ENCODE results near the gene YPEL5. TPM values are rescaled to one million over a fixed set of nuclear protein-coding genes. Genes with fewer than 3 reads are reported as not detected.
"Not testable (repeated sequence)": the region's sequence is repeated elsewhere in the genome, so short reads cannot be mapped to it uniquely, and the experiment has no call there.

YPEL5 gene
- total and polyA plus RNA-seq, 4 experiments from 2014 or later = 81.5 to 240 (median 103) TPM

- Mint-ChIP-seq H3K4me3 (no peak overlapping the region), H3K36me3 (no peaks in the 10 kb centered on the region), H3K9me3 (no peaks in the 10 kb centered on the region), H3K27ac (no peak overlapping the region), H3K27me3 (peaks cover 5 to 6% of the 10 kb centered on the region in 2 donors), H3K4me1 (peaks cover 0 to 16% (median 9%) of the 10 kb centered on the region in 4 donors)
- H3K4me3 ChIP-seq (ENCODE audit: low read length in 2 of 2) = no peak overlapping the region
- intact Hi-C loops (cut with micrococcal nuclease) = no loop called here
- CTCF ChIA-PET (ENCODE audit: partially characterized antibody) = no interaction called here
- POLR2A ChIA-PET (ENCODE audit: partially characterized antibody) = interaction anchor here (1.0 to 1.2 kb wide), 2 partner anchors 9 to 19 kb away, joined by 3 to 6 read pairs; partner anchors contain the start of gene YPEL5
- H3K36me3 ChIP-seq (ENCODE audit: insufficient read depth, low read length) = no peaks in the 10 kb centered on the region
- peaks cover 8% of the 10 kb centered on the region for H3K4me1 ChIP-seq (ENCODE audit: insufficient read depth, low read length)
- H3K27ac ChIP-seq (ENCODE audit: low read depth, low read length) = no peak overlapping the region
- no peak for DNase-seq
- H3K27me3 ChIP-seq (ENCODE audit: insufficient read depth, low read length) = no peaks in the 10 kb centered on the region
- no peaks in the 10 kb centered on the region for H3K9me3 ChIP-seq (ENCODE audit: control insufficient read depth in 1 of 2, low read length in 2 of 2)
These were observed 9.9 kb upstream of the YPEL5 start for GRCh38 chr2:30136764-30137444.

- DNase-seq = peak; percentile 32 to 51 (median 47)
- H3K4me1 ChIP-seq (ENCODE audit: insufficient read depth, low read length) = peaks cover 8% of the 10 kb centered on the region
- intact Hi-C loops (cut with micrococcal nuclease) = no loop called here
- H3K9me3 Mint-ChIP-seq = no peaks in the 10 kb centered on the region
- ChIA-PET CTCF (ENCODE audit: partially characterized antibody) (interaction anchor here (0.7 to 2.8 kb wide), 7 partner anchors 9 to 573 kb away, joined by 3 to 14 read pairs (median 6); partner anchors contain the start of gene YPEL5), POLR2A (ENCODE audit: partially characterized antibody) (interaction anchor here (0.7 kb wide), 1 partner anchor 9 kb away, joined by 3 read pairs; no protein-coding TSS in a partner anchor)
- no peaks in the 10 kb centered on the region for H3K9me3 ChIP-seq (ENCODE audit: control insufficient read depth in 1 of 2, low read length in 2 of 2)
- peak overlapping the region; percentile 25 to 86 (median 57) for H3K27ac Mint-ChIP-seq
- peak overlapping the region in 5 of 8 donors; percentile 6 to 55 (median 37) for H3K4me3 Mint-ChIP-seq
- no peak overlapping the region for H3K4me3 ChIP-seq (ENCODE audit: low read length in 2 of 2)
- H3K27ac ChIP-seq (ENCODE audit: low read depth, low read length) = no peak overlapping the region
- peaks cover 4 to 5% of the 10 kb centered on the region in 2 donors for H3K27me3 Mint-ChIP-seq
- H3K36me3 ChIP-seq (ENCODE audit: insufficient read depth, low read length) = no peaks in the 10 kb centered on the region
- H3K27me3 ChIP-seq (ENCODE audit: insufficient read depth, low read length) = no peaks in the 10 kb centered on the region
- H3K36me3 Mint-ChIP-seq = no peaks in the 10 kb centered on the region
- peaks cover 0 to 27% (median 11%) of the 10 kb centered on the region in 4 donors for H3K4me1 Mint-ChIP-seq
These were observed 7.5 kb upstream of the YPEL5 start for GRCh38 chr2:30139131-30139870.

- Histone ChIP-seq H3K36me3 (ENCODE audit: insufficient read depth, low read length) (no peaks in the 10 kb centered on the region), H3K27ac (ENCODE audit: low read depth, low read length) (no peak overlapping the region), H3K9me3 (ENCODE audit: control insufficient read depth in 1 of 2, low read length in 2 of 2) (no peaks in the 10 kb centered on the region), H3K4me1 (ENCODE audit: insufficient read depth, low read length) (peaks cover 25% of the 10 kb centered on the region), H3K27me3 (ENCODE audit: insufficient read depth, low read length) (no peaks in the 10 kb centered on the region), H3K4me3 (ENCODE audit: low read length in 2 of 2) (no peak overlapping the region)
- Mint-ChIP-seq H3K9me3 (no peaks in the 10 kb centered on the region), H3K36me3 (no peaks in the 10 kb centered on the region), H3K27ac (peak overlapping the region in 5 of 7 donors; percentile 10 to 73 (median 42)), H3K27me3 (peaks cover 1 to 3% of the 10 kb centered on the region in 2 donors), H3K4me3 (no peak overlapping the region), H3K4me1 (peaks cover 8 to 42% (median 22%) of the 10 kb centered on the region in 4 donors)
- POLR2A ChIA-PET (ENCODE audit: partially characterized antibody) = no interaction called here
- DNase-seq = no peak
- CTCF ChIA-PET (ENCODE audit: partially characterized antibody) = interaction anchor here (1.4 to 1.5 kb wide), 2 partner anchors 9 to 23 kb away, joined by 3 to 5 read pairs; no protein-coding TSS in a partner anchor
- intact Hi-C loops (cut with micrococcal nuclease) = loop anchor here (10.0 kb wide), 2 partner anchors 1026 to 1126 kb away; partner anchors contain the start of gene CLIP4
These were observed 5.7 kb upstream of the YPEL5 start for GRCh38 chr2:30141136-30141535.

- no peak overlapping the region for H3K27ac ChIP-seq (ENCODE audit: low read depth, low read length)
- Mint-ChIP-seq H3K4me3 (no peak overlapping the region), H3K9me3 (peaks cover 0 to 2% (median 0%) of the 10 kb centered on the region in 8 donors), H3K27ac (peak overlapping the region; percentile 90 to 100 (median 99)), H3K4me1 (peaks cover 20 to 57% (median 30%) of the 10 kb centered on the region in 4 donors), H3K27me3 (no peaks in the 10 kb centered on the region), H3K36me3 (peaks cover 5 to 18% of the 10 kb centered on the region in 2 donors)
- peaks cover 34% of the 10 kb centered on the region for H3K4me1 ChIP-seq (ENCODE audit: insufficient read depth, low read length)
- no peak for DNase-seq
- H3K9me3 ChIP-seq (ENCODE audit: control insufficient read depth in 1 of 2, low read length in 2 of 2) = no peaks in the 10 kb centered on the region
- H3K36me3 ChIP-seq (ENCODE audit: insufficient read depth, low read length) = no peaks in the 10 kb centered on the region
- CTCF ChIA-PET (ENCODE audit: partially characterized antibody) = interaction anchor here (1.0 to 9.5 kb wide), 3 partner anchors 19 to 568 kb away, joined by 3 to 95 read pairs (median 3); no protein-coding TSS in a partner anchor
- no peaks in the 10 kb centered on the region for H3K27me3 ChIP-seq (ENCODE audit: insufficient read depth, low read length)
- intact Hi-C loops (cut with micrococcal nuclease) = loop anchor here (10.0 kb wide), 2 partner anchors 1029 to 1129 kb away; partner anchors contain the start of gene CLIP4
- POLR2A ChIA-PET (ENCODE audit: partially characterized antibody) = interaction anchor here (5.9 kb wide), 1 partner anchor 89 kb away, joined by 134 read pairs; the partner anchor contains the start of gene LBH
- no peak overlapping the region for H3K4me3 ChIP-seq (ENCODE audit: low read length in 2 of 2)
These were observed 2.5 kb upstream of the YPEL5 start for GRCh38 chr2:30144260-30144659.

GRCh38 chr2:30144951-30145350 lies 1.9 kb upstream of the YPEL5 start:
- H3K4me3 ChIP-seq (ENCODE audit: low read length in 2 of 2); H3K9me3 Mint-ChIP-seq; H3K36me3 ChIP-seq (ENCODE audit: insufficient read depth, low read length); H3K27me3 Mint-ChIP-seq; H3K9me3 ChIP-seq (ENCODE audit: control insufficient read depth in 1 of 2, low read length in 2 of 2); H3K27me3 ChIP-seq (ENCODE audit: insufficient read depth, low read length): not testable (repeated sequence)
- Mint-ChIP-seq H3K4me1 (peaks cover 25 to 60% (median 32%) of the 10 kb centered on the region in 4 donors), H3K36me3 (peaks cover 9 to 25% of the 10 kb centered on the region in 2 donors), H3K4me3 (peak overlapping the region in 7 of 8 donors; percentile 1 to 73 (median 53)), H3K27ac (peak overlapping the region; percentile 90 to 100 (median 99))
- Histone ChIP-seq H3K4me1 (ENCODE audit: insufficient read depth, low read length) (peaks cover 38% of the 10 kb centered on the region), H3K27ac (ENCODE audit: low read depth, low read length) (peak overlapping the region; percentile 99)
- ChIA-PET CTCF (ENCODE audit: partially characterized antibody) (interaction anchor here (2.0 to 9.5 kb wide), 4 partner anchors 10 to 567 kb away, joined by 6 to 95 read pairs (median 17); no protein-coding TSS in a partner anchor), POLR2A (ENCODE audit: partially characterized antibody) (interaction anchor here (0.7 to 5.9 kb wide), 5 partner anchors 22 to 129 kb away, joined by 4 to 134 read pairs (median 8); partner anchors contain the start of gene LBH)
- intact Hi-C loops (cut with micrococcal nuclease) = loop anchor here (5.0 to 10.0 kb wide), 5 partner anchors 277 to 1393 kb away; partner anchors contain the start of genes CLIP4 and PPP1CB
- DNase-seq = peak in 4 of 5 donors; percentile 43 to 62 (median 52)

- Histone ChIP-seq H3K4me3 (ENCODE audit: low read length in 2 of 2) (peak overlapping the region; percentile 32 to 52), H3K36me3 (ENCODE audit: insufficient read depth, low read length) (no peaks in the 10 kb centered on the region), H3K27ac (ENCODE audit: low read depth, low read length) (peak overlapping the region; percentile 99), H3K9me3 (ENCODE audit: control insufficient read depth in 1 of 2, low read length in 2 of 2) (no peaks in the 10 kb centered on the region), H3K27me3 (ENCODE audit: insufficient read depth, low read length) (no peaks in the 10 kb centered on the region), H3K4me1 (ENCODE audit: insufficient read depth, low read length) (peaks cover 47% of the 10 kb centered on the region)
- H3K36me3 Mint-ChIP-seq = peaks cover 9 to 35% of the 10 kb centered on the region in 2 donors
- intact Hi-C loops (cut with micrococcal nuclease) = loop anchor here (1.0 to 10.0 kb wide), 12 partner anchors 31 to 1917 kb away; partner anchors contain the start of genes CLIP4, LBH, LCLAT1 and PPP1CB
- peaks cover 0 to 2% (median 0%) of the 10 kb centered on the region in 8 donors for H3K9me3 Mint-ChIP-seq
- H3K27me3 Mint-ChIP-seq = no peaks in the 10 kb centered on the region
- peaks cover 34 to 69% (median 40%) of the 10 kb centered on the region in 4 donors for H3K4me1 Mint-ChIP-seq
- CTCF ChIA-PET (ENCODE audit: partially characterized antibody) = interaction anchor here (0.8 to 9.5 kb wide), 15 partner anchors 11 to 1089 kb away, joined by 3 to 95 read pairs (median 3); partner anchors contain the start of gene EHD3
- peak overlapping the region; percentile 98 to 100 (median 100) for H3K27ac Mint-ChIP-seq
- no peak for DNase-seq
- POLR2A ChIA-PET (ENCODE audit: partially characterized antibody) = interaction anchor here (0.6 to 5.9 kb wide), 27 partner anchors 8 to 1276 kb away, joined by 3 to 134 read pairs (median 7); partner anchors contain the start of genes EHD3, LBH, LCLAT1 and TRMT61B
- peak overlapping the region; percentile 85 to 94 (median 88) for H3K4me3 Mint-ChIP-seq
These were observed 926 bp upstream of the YPEL5 start for GRCh38 chr2:30145826-30146336.

Data from CD4-positive, alpha-beta memory T cell (primary cell).